ENCODE data around the gene CLDN6. TPM values are rescaled to one million over a fixed set of nuclear protein-coding genes. Genes with fewer than 3 reads are reported as not detected.
A peak's percentile ranks its signal among the peaks of the same experiment; 100 is the strongest.

The CLDN6 gene
- total RNA-seq, 1 experiment from 2014 or later, result 743 TPM

DNA sequence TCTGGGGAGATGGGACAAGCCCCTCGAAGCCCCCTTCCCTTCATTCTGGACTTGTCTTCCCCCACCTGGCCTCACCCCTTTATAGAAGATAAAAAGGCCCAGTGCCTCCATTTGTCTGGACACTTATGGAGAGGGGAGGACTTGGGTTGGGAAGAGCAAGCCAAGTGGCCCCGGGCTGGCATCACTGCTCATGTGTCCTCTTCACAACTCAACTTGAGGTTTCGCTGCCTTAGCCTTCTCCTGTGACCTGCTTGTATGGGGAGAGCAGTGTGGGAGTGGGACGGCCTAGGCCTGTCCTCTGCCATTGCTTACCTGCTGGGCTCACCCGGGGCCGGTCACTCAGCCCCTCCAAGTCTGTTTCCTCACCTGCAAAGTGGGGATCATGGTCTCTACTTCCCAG, 47.4 kb downstream of the CLDN6 start:
- Histone ChIP-seq H3K27me3 (ENCODE audit: insufficient read depth, low read length) (no peaks in the 10 kb centered on the region), H2BK20ac (ENCODE audit: low read depth, low read length, poor library complexity, severe bottlenecking) (no peak overlapping the region), H3T11ph (ENCODE audit: low read length) (no peak overlapping the region), H3K56ac (ENCODE audit: insufficient read length, low read depth, low read length) (no peak overlapping the region), H2BK5ac (ENCODE audit: insufficient read length, low read length) (no peak overlapping the region), H2AK5ac (ENCODE audit: insufficient read length, low read length) (no peak overlapping the region), H3K14ac (ENCODE audit: insufficient read depth, low read length) (no peak overlapping the region), H3K4ac (ENCODE audit: low read depth, low read length) (no peak overlapping the region), H3K79me2 (ENCODE audit: insufficient read depth, low read length) (no peaks in the 10 kb centered on the region), H3K79me1 (ENCODE audit: insufficient read depth, low read depth, low read length, poor library complexity, severe bottlenecking) (no peaks in the 10 kb centered on the region), H2BK120ac (ENCODE audit: low read depth, low read length, poor library complexity, severe bottlenecking) (no peak overlapping the region), H4K20me1 (ENCODE audit: control insufficient read depth, insufficient read depth, insufficient read length) (peaks cover 3% of the 10 kb centered on the region), H2BK15ac (ENCODE audit: low read depth, low read length) (no peak overlapping the region), H4K8ac (replicated peaks; ENCODE audit: insufficient read length, low read depth, low read length) (no peak overlapping the region), H3K23ac (ENCODE audit: insufficient read length, low read depth, low read length) (no peak overlapping the region), H4K5ac (ENCODE audit: insufficient read length, low read depth, low read length) (no peak overlapping the region), H3K9me3 (ENCODE audit: control insufficient read depth, low read depth, low read length) (no peaks in the 10 kb centered on the region), H3K9ac (ENCODE audit: extremely low read depth, insufficient read length, low read length) (no peak overlapping the region), H2BK12ac (ENCODE audit: insufficient read length, low read depth, low read length) (no peak overlapping the region), H3K23me2 (ENCODE audit: insufficient read length, low read depth, low read length, poor library complexity, severe bottlenecking) (peaks cover 6% of the 10 kb centered on the region), H2AFZ (ENCODE audit: low read length) (no peak overlapping the region), H3K4me2 (ENCODE audit: insufficient read depth, insufficient read length, low read length) (peak overlapping the region; percentile 46), H4K91ac (ENCODE audit: insufficient read length, low read depth, low read length) (no peak overlapping the region), H3K4me1 (ENCODE audit: insufficient read depth, low read length) (no peaks in the 10 kb centered on the region), H3K27ac (ENCODE audit: insufficient read length, low read depth, low read length) (no peak overlapping the region), H3K18ac (ENCODE audit: insufficient read length, low read depth, low read length) (no peak overlapping the region)
- H3K4me1 Mint-ChIP-seq, result peaks cover 18 to 21% of the 10 kb centered on the region in 2 experiments
- no peaks in the 10 kb centered on the region for H3K9me3 Mint-ChIP-seq
- no CpG with 5 or more reads among the region's 6 CpGs for WGBS (ENCODE audit: extremely low coverage, insufficient read length, low lambda C conversion rate)
- peaks cover 16% of the 10 kb centered on the region for H3K27me3 Mint-ChIP-seq (ENCODE audit: low read depth)
- no peak for TF ChIP-seq CTCF (conservative IDR thresholded peaks at IDR 0.05)
- peak overlapping the region; percentile 72 to 81 for H3K4me3 Mint-ChIP-seq
- no peak overlapping the region; a peak in 1 of 7 replicates for H3K27ac Mint-ChIP-seq
- peaks cover 4 to 26% (median 20%) of the 10 kb centered on the region in 3 experiments; a peak in 6 of 7 replicates for H3K36me3 Mint-ChIP-seq (ENCODE audit: insufficient read depth in 1 of 3, low read depth in 3 of 3)
- no peak for DNase-seq

All from H9 (cell line).